ENCODE results near the gene ABCG5. TPM values are rescaled to one million over a fixed set of nuclear protein-coding genes. Genes with fewer than 3 reads are reported as not detected.

Gene ABCG5
- total RNA-seq, 1 experiment from 2014 or later = not detected

GRCh38 chr2:43766006-43766405 is 72.6 kb downstream of the ABCG5 start:
- Mint-ChIP-seq H3K9me3 (no peaks in the 10 kb centered on the region), H3K4me3 (no peak overlapping the region), H3K27me3 (ENCODE audit: low read depth) (no peaks in the 10 kb centered on the region), H3K4me1 (no peaks in the 10 kb centered on the region), H3K27ac (no peak overlapping the region), H3K36me3 (no peaks in the 10 kb centered on the region)
- ATAC-seq (no peak), DNase-seq (ENCODE audit: low spot score) (no peak)
- TF ChIP-seq CREB1 (CRISPR knock-in tag; IDR thresholded peaks at IDR 0.05) (no peak), ZBTB43 (CRISPR knock-in tag; IDR thresholded peaks at IDR 0.05) (no peak), JAZF1 (CRISPR knock-in tag; IDR thresholded peaks at IDR 0.05) (no peak)
- ChIA-PET POLR2A (no interaction called here), CTCF (no interaction called here)

GRCh38 chr2:43764086-43764705 is 74.4 kb downstream of the ABCG5 start:
- ChIA-PET CTCF (no interaction called here), POLR2A (no interaction called here)
- no peaks in the 10 kb centered on the region for H3K9me3 Mint-ChIP-seq
- peaks cover under 1% of the 10 kb centered on the region; the same call in 1 of the 2 replicates for H3K4me1 Mint-ChIP-seq
- H3K4me3 Mint-ChIP-seq = no peak overlapping the region
- no peak for ATAC-seq
- H3K27me3 Mint-ChIP-seq (ENCODE audit: low read depth) = no peaks in the 10 kb centered on the region
- H3K27ac Mint-ChIP-seq = no peak overlapping the region
- TF ChIP-seq ZNF317 (CRISPR knock-in tag; IDR thresholded peaks at IDR 0.05; ENCODE audit: borderline replicate concordance, low read depth) (no peak), PRRX2 (CRISPR knock-in tag; IDR thresholded peaks at IDR 0.05) (no peak), E2F5 (CRISPR knock-in tag; IDR thresholded peaks at IDR 0.05) (no peak), NR1H2 (CRISPR knock-in tag; IDR thresholded peaks at IDR 0.05) (no peak), ZNF281 (CRISPR knock-in tag; IDR thresholded peaks at IDR 0.05) (no peak), HMGXB4 (CRISPR knock-in tag; IDR thresholded peaks at IDR 0.05) (no peak), FOXK1 (CRISPR knock-in tag; IDR thresholded peaks at IDR 0.05) (no peak), ATF3 (CRISPR knock-in tag; conservative IDR thresholded peaks at IDR 0.05) (no peak), MYBL2 (CRISPR knock-in tag; IDR thresholded peaks at IDR 0.05) (no peak), MLX (CRISPR knock-in tag; IDR thresholded peaks at IDR 0.05) (no peak), ZBTB43 (CRISPR knock-in tag; IDR thresholded peaks at IDR 0.05) (no peak), FOXJ3 (CRISPR knock-in tag; IDR thresholded peaks at IDR 0.05; ENCODE audit: borderline replicate concordance) (no peak), SMAD4 (CRISPR knock-in tag; IDR thresholded peaks at IDR 0.05) (no peak)
- H3K36me3 Mint-ChIP-seq = no peaks in the 10 kb centered on the region
- no peak for DNase-seq (ENCODE audit: low spot score)
